ENCODE data around the gene XK. TPM values are rescaled to one million over a fixed set of nuclear protein-coding genes. Genes with fewer than 3 reads are reported as not detected.
"Not testable (repeated sequence)": the region's sequence is repeated elsewhere in the genome, so short reads cannot be mapped to it uniquely, and the experiment has no call there.

Gene XK
- total RNA-seq, 1 donor from 2014 or later: 0.25 TPM

- DNase-seq (ENCODE audit: low read depth): no peak
- H3K4me3 Mint-ChIP-seq (ENCODE audit: unreplicated experiment): no peak overlapping the region
- Histone ChIP-seq H3K4me3 (ENCODE audit: insufficient read depth, low read depth, low read length) (no peak overlapping the region), H3K27ac (ENCODE audit: low read depth, low read length) (no peak overlapping the region), H3K4me2 (ENCODE audit: low read length) (no peak overlapping the region), H4K20me1 (ENCODE audit: insufficient read depth, low read length) (no peaks in the 10 kb centered on the region), H3K27me3 (ENCODE audit: insufficient read depth, low read length) (no peaks in the 10 kb centered on the region), H3K9ac (ENCODE audit: low read length) (no peak overlapping the region), H3K9me3 (ENCODE audit: insufficient read depth, low read depth, low read length) (no peaks in the 10 kb centered on the region), H3K79me2 (ENCODE audit: insufficient read depth, low read length) (no peaks in the 10 kb centered on the region), H2AFZ (ENCODE audit: low read depth, low read length) (no peak overlapping the region), H3K4me1 (ENCODE audit: insufficient read depth, low read length) (no peaks in the 10 kb centered on the region), H3K36me3 (ENCODE audit: insufficient read depth, low read length) (no peaks in the 10 kb centered on the region)
- no peaks in the 10 kb centered on the region for H3K36me3 Mint-ChIP-seq (ENCODE audit: low read depth, unreplicated experiment)
- H3K27me3 Mint-ChIP-seq (ENCODE audit: low read depth, unreplicated experiment): no peaks in the 10 kb centered on the region
- peaks cover 2% of the 10 kb centered on the region for H3K4me1 Mint-ChIP-seq (ENCODE audit: low read depth, unreplicated experiment)
- FAIRE-seq: no peak
- H3K9me3 Mint-ChIP-seq (ENCODE audit: unreplicated experiment): no peaks in the 10 kb centered on the region
- no peak overlapping the region for H3K27ac Mint-ChIP-seq (ENCODE audit: unreplicated experiment)
- TF ChIP-seq EZH2 (IDR thresholded peaks at IDR 0.05; ENCODE audit: insufficient read depth, low read length): no peak
- TF ChIP-seq CTCF (IDR thresholded peaks at IDR 0.05; ENCODE audit: insufficient read depth, low read depth, low read length): no peak
Observed at GRCh38 chrX:37641859-37642258, 43.7 kb upstream of the XK start.

- no peak overlapping the region for H3K27ac ChIP-seq (ENCODE audit: low read depth, low read length)
- no peak overlapping the region for H3K4me2 ChIP-seq (ENCODE audit: low read length)
- FAIRE-seq (peak; percentile 62), DNase-seq (ENCODE audit: low read depth) (no peak)
- peaks cover 2% of the 10 kb centered on the region for H3K4me1 Mint-ChIP-seq (ENCODE audit: low read depth, unreplicated experiment)
- H3K4me3 ChIP-seq (ENCODE audit: insufficient read depth, low read depth, low read length): no peak overlapping the region
- H3K9ac ChIP-seq (ENCODE audit: low read length): no peak overlapping the region
- no peaks in the 10 kb centered on the region for H3K4me1 ChIP-seq (ENCODE audit: insufficient read depth, low read length)
- no peak overlapping the region for H2AFZ ChIP-seq (ENCODE audit: low read depth, low read length)
- H4K20me1 ChIP-seq (ENCODE audit: insufficient read depth, low read length): no peaks in the 10 kb centered on the region
- no peaks in the 10 kb centered on the region for H3K27me3 Mint-ChIP-seq (ENCODE audit: low read depth, unreplicated experiment)
- no peaks in the 10 kb centered on the region for H3K27me3 ChIP-seq (ENCODE audit: insufficient read depth, low read length)
- no peaks in the 10 kb centered on the region for H3K36me3 Mint-ChIP-seq (ENCODE audit: low read depth, unreplicated experiment)
- no peaks in the 10 kb centered on the region for H3K9me3 ChIP-seq (ENCODE audit: insufficient read depth, low read depth, low read length)
- no peaks in the 10 kb centered on the region for H3K9me3 Mint-ChIP-seq (ENCODE audit: unreplicated experiment)
- H3K4me3 Mint-ChIP-seq (ENCODE audit: unreplicated experiment): no peak overlapping the region
- TF ChIP-seq EZH2 (IDR thresholded peaks at IDR 0.05; ENCODE audit: insufficient read depth, low read length): no peak
- no peak for TF ChIP-seq CTCF (IDR thresholded peaks at IDR 0.05; ENCODE audit: insufficient read depth, low read depth, low read length)
- H3K79me2 ChIP-seq (ENCODE audit: insufficient read depth, low read length): no peaks in the 10 kb centered on the region
- no peaks in the 10 kb centered on the region for H3K36me3 ChIP-seq (ENCODE audit: insufficient read depth, low read length)
- H3K27ac Mint-ChIP-seq (ENCODE audit: unreplicated experiment): no peak overlapping the region
Observed at GRCh38 chrX:37644381-37645305, 40.9 kb upstream of the XK start.

GRCh38 chrX:37646254-37646653 lies 39.3 kb upstream of the XK start:
- FAIRE-seq (no peak), DNase-seq (ENCODE audit: low read depth) (no peak)
- H3K27ac Mint-ChIP-seq (ENCODE audit: unreplicated experiment): no peak overlapping the region
- TF ChIP-seq CTCF (IDR thresholded peaks at IDR 0.05; ENCODE audit: insufficient read depth, low read depth, low read length) (no peak), EZH2 (IDR thresholded peaks at IDR 0.05; ENCODE audit: insufficient read depth, low read length) (no peak)
- no peak overlapping the region for H3K4me3 ChIP-seq (ENCODE audit: insufficient read depth, low read depth, low read length)
- no peaks in the 10 kb centered on the region for H3K36me3 Mint-ChIP-seq (ENCODE audit: low read depth, unreplicated experiment)
- H3K9ac ChIP-seq (ENCODE audit: low read length): no peak overlapping the region
- no peaks in the 10 kb centered on the region for H4K20me1 ChIP-seq (ENCODE audit: insufficient read depth, low read length)
- no peaks in the 10 kb centered on the region for H3K27me3 Mint-ChIP-seq (ENCODE audit: low read depth, unreplicated experiment)
- no peak overlapping the region for H2AFZ ChIP-seq (ENCODE audit: low read depth, low read length)
- peaks cover 2% of the 10 kb centered on the region for H3K4me1 Mint-ChIP-seq (ENCODE audit: low read depth, unreplicated experiment)
- no peak overlapping the region for H3K27ac ChIP-seq (ENCODE audit: low read depth, low read length)
- no peak overlapping the region for H3K4me2 ChIP-seq (ENCODE audit: low read length)
- H3K9me3 ChIP-seq (ENCODE audit: insufficient read depth, low read depth, low read length): no peaks in the 10 kb centered on the region
- H3K9me3 Mint-ChIP-seq (ENCODE audit: unreplicated experiment): no peaks in the 10 kb centered on the region
- no peaks in the 10 kb centered on the region for H3K36me3 ChIP-seq (ENCODE audit: insufficient read depth, low read length)
- no peak overlapping the region for H3K4me3 Mint-ChIP-seq (ENCODE audit: unreplicated experiment)
- no peaks in the 10 kb centered on the region for H3K4me1 ChIP-seq (ENCODE audit: insufficient read depth, low read length)
- no peaks in the 10 kb centered on the region for H3K27me3 ChIP-seq (ENCODE audit: insufficient read depth, low read length)
- no peaks in the 10 kb centered on the region for H3K79me2 ChIP-seq (ENCODE audit: insufficient read depth, low read length)

GRCh38 chrX:37650879-37651278 lies 34.7 kb upstream of the XK start:
- not testable (repeated sequence) for H3K4me3 ChIP-seq (ENCODE audit: insufficient read depth, low read depth, low read length); H3K9ac ChIP-seq (ENCODE audit: low read length); H3K4me1 Mint-ChIP-seq (ENCODE audit: low read depth, unreplicated experiment); H3K36me3 Mint-ChIP-seq (ENCODE audit: low read depth, unreplicated experiment); H3K9me3 ChIP-seq (ENCODE audit: insufficient read depth, low read depth, low read length); H3K27me3 ChIP-seq (ENCODE audit: insufficient read depth, low read length); H3K79me2 ChIP-seq (ENCODE audit: insufficient read depth, low read length); H3K9me3 Mint-ChIP-seq (ENCODE audit: unreplicated experiment); H3K27me3 Mint-ChIP-seq (ENCODE audit: low read depth, unreplicated experiment); H4K20me1 ChIP-seq (ENCODE audit: insufficient read depth, low read length); DNase-seq (ENCODE audit: low read depth); H3K4me3 Mint-ChIP-seq (ENCODE audit: unreplicated experiment); H3K4me2 ChIP-seq (ENCODE audit: low read length); H3K4me1 ChIP-seq (ENCODE audit: insufficient read depth, low read length); FAIRE-seq; H3K36me3 ChIP-seq (ENCODE audit: insufficient read depth, low read length); H3K27ac ChIP-seq (ENCODE audit: low read depth, low read length); H3K27ac Mint-ChIP-seq (ENCODE audit: unreplicated experiment); H2AFZ ChIP-seq (ENCODE audit: low read depth, low read length)

Measured in astrocyte (in vitro differentiated cells and primary cell).